AG04450 (cell line): ENCODE data around the gene RUBCNL. TPM values are rescaled to one million over a fixed set of nuclear protein-coding genes. Genes with fewer than 3 reads are reported as not detected.

Experiments used
- CTCF ChIA-PET: fragments of 300-600, 350-600 bp; formaldehyde crosslinking; extraction: SDS; loops from one replicate; lab custom pipeline; 2022; ENCODE audit warnings: antibody characterized with exemption, inconsistent platforms; lab: Charles Lee
- POLR2A ChIA-PET: fragments of 350-600 bp; formaldehyde crosslinking; extraction: SDS; loops from one replicate; lab custom pipeline; 2021; ENCODE audit warnings: antibody characterized with exemption, inconsistent platforms; lab: Yijun Ruan, JAX
- DNase-seq: peaks from one replicate; pipeline ENCODE4 v3.0.0-alpha.2; 2011; ENCODE audit warnings: low read depth, low spot score
- H3K27ac ChIP-seq: one replicate; pipeline ENCODE4 v1.5.1; 2012; ENCODE audit warnings: low read depth, low read length, control low read depth
- H3K27me3 ChIP-seq: one replicate; pipeline ENCODE4 v1.6.0; 2012; ENCODE audit warnings: low read length; ENCODE audit not compliant: control insufficient read depth, insufficient read depth
- H3K4me3 ChIP-seq: 2 replicates; pipeline ENCODE4 v1.5.1; 2011; ENCODE audit warnings: mild to moderate bottlenecking, low read depth, low read length, control low read depth
- H3K9me3 ChIP-seq: 2 replicates; pipeline ENCODE4 v1.5.1; 2012; ENCODE audit warnings: low read length; ENCODE audit not compliant: control insufficient read depth, insufficient read depth
- polyA plus RNA-seq: library from polyadenylated mRNA; depleted of rRNA; stranded (reverse); fragments of >200 nt; gene quantifications from 2 replicates; pipeline ENCODE4 v1.2.3, GENCODE V29; 2011
- TF ChIP-seq, protein P1 (sequence below): IDR thresholded peaks from 2 replicates; pipeline ENCODE4 v1.5.1; 2011; ENCODE audit warnings: low read depth, low read length, control low read depth, inconsistent platforms

Gene RUBCNL
- polyA plus RNA-seq, 1 experiment = not detected

DNA sequence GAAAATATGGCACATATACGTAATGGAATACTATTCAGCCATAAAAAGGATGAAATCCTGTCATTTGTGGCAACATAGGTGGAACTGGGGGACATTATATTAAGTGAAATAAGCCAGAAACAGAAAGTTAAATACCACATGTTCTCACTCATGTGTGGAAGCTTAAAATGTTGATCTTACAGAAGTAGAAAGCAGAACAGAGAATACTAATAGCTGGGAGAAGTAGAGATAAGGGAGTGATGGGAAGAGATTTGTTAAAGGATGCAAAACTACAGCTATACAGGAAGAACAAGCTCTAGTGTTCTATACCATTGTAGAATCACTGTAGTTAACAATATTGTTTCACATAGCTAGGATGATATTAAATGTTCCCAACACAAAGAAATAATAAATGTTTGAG is 68.1 kb downstream of the RUBCNL start:
- POLR2A ChIA-PET = no interaction called here
- DNase-seq = no peak
- CTCF ChIA-PET = interaction anchor here (0.8 kb wide), 1 partner anchor 159 kb away, joined by 3 read pairs; no protein-coding TSS in a partner anchor

DNA sequence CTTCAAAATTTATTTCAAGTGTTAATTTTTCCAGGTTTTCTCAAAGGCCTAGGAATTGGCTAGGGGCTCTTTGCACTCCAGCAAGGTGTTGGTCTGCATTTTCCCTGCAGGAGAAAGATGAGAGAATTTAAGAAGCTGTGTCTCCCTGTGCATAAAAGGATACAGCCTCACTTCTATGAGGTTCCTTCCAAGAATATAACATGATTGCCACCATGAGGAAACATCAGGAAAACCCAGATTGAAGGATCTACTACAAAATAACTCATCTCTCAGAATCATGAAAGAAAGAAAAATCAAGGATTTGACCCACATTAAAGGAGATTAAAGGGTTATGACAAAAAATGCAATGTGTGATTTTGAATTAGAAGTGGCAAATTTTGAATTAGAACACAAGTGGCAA is 69.9 kb downstream of the RUBCNL start:
- peaks cover 3% of the 10 kb centered on the region for H3K27me3 ChIP-seq
- ChIA-PET POLR2A (no interaction called here), CTCF (no interaction called here)
- H3K9me3 ChIP-seq = no peaks in the 10 kb centered on the region
- H3K27ac ChIP-seq = no peak overlapping the region
- no peak for DNase-seq
- H3K4me3 ChIP-seq = no peak overlapping the region
- TF ChIP-seq, protein P1, sequence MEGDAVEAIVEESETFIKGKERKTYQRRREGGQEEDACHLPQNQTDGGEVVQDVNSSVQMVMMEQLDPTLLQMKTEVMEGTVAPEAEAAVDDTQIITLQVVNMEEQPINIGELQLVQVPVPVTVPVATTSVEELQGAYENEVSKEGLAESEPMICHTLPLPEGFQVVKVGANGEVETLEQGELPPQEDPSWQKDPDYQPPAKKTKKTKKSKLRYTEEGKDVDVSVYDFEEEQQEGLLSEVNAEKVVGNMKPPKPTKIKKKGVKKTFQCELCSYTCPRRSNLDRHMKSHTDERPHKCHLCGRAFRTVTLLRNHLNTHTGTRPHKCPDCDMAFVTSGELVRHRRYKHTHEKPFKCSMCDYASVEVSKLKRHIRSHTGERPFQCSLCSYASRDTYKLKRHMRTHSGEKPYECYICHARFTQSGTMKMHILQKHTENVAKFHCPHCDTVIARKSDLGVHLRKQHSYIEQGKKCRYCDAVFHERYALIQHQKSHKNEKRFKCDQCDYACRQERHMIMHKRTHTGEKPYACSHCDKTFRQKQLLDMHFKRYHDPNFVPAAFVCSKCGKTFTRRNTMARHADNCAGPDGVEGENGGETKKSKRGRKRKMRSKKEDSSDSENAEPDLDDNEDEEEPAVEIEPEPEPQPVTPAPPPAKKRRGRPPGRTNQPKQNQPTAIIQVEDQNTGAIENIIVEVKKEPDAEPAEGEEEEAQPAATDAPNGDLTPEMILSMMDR = no peak

More for the DNA sequence above, 68.1 kb downstream of the RUBCNL start:
- Histone ChIP-seq H3K9me3 (no peaks in the 10 kb centered on the region), H3K27me3 (peaks cover 3% of the 10 kb centered on the region), H3K27ac (no peak overlapping the region), H3K4me3 (no peak overlapping the region)
- TF ChIP-seq, protein P1 = no peak

DNA sequence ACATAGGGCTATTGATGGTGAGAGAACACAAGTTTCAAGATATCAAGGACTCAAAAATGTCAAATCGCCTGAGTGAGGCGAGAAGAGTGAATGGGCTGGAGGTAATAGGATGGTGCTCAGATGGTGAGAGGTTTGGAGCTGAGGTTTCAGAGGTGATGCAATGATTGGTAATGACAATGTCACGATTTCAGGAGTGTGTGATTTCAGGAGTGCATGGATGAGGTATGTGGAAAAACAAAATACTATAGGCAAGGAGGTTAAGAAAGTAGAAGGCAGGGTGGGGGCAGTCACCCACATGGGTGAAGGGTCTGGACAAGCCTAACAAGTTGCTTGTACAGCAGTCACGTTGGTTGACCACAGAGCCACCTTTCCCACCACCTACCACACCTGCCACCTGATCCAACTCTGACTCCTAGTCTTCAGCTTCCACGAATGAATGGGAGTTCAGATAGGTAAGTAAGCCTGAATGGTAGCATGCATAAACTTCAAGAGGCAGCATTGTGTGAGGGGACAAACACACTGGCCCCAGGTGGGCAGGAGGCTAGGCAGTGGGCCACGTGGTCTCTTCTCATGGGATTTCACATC is 71.5 kb downstream of the RUBCNL start:
- Histone ChIP-seq H3K9me3 (no peaks in the 10 kb centered on the region), H3K27ac (no peak overlapping the region), H3K4me3 (no peak overlapping the region), H3K27me3 (no peaks in the 10 kb centered on the region)
- ChIA-PET POLR2A (no interaction called here), CTCF (no interaction called here)
- TF ChIP-seq, protein P1 = no peak
- DNase-seq = no peak

DNA sequence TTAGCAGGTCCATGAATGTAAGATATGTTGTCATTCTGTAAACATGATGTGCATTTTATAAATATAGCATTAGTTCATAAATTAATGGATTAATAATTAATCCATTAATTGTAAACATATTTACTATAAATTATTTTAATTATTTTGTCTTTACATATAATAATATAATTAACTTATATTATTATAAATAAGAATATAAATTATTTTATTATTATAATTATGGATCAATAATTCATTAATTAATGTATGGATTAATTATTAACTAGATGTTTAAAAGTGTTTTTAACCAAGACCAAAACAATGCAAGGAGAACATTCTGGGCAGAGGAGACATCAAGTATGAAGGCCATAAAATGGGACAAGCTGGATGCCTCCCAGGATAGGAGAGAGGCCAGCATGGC is 72.0 kb downstream of the RUBCNL start:
- no peak overlapping the region for H3K27ac ChIP-seq
- no peak for DNase-seq
- H3K9me3 ChIP-seq = no peaks in the 10 kb centered on the region
- POLR2A ChIA-PET = no interaction called here
- TF ChIP-seq, protein P1 = no peak
- H3K4me3 ChIP-seq = no peak overlapping the region
- no peaks in the 10 kb centered on the region for H3K27me3 ChIP-seq
- CTCF ChIA-PET = no interaction called here

DNA sequence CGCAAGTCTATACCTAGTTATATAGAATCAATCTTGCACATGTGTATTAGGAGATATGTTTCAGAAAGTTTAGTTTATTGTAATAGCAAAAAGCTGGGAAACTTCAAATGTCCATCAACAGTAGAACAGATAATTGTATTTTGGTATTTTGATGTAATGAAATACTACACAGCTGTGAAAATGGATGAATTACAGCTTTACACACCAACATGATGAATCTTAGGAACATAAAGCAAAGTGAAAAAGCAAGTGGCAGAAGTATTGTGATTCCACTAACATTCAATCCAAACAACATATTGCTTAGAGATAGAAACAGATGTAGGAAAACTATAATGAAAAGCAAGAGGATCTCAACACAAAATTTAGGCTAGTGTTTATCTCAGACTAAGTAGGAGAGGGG is 72.5 kb downstream of the RUBCNL start:
- no peaks in the 10 kb centered on the region for H3K9me3 ChIP-seq
- ChIA-PET POLR2A (no interaction called here), CTCF (no interaction called here)
- H3K27me3 ChIP-seq = no peaks in the 10 kb centered on the region
- TF ChIP-seq, protein P1 = no peak
- DNase-seq = no peak
- no peak overlapping the region for H3K27ac ChIP-seq
- H3K4me3 ChIP-seq = no peak overlapping the region
